Parathyroid adenoma (tissue), 2 donors: Measurements from ENCODE around the gene ANKLE1.

Source experiments
- H2AFZ ChIP-seq: fragments of 300-600 bp; sonication (generic); one replicate; pipeline ENCODE4 v1.7.0; 2017; ENCODE audit warnings: antibody characterized with exemption, mild to moderate bottlenecking
- H3K27ac ChIP-seq: fragments of 300-600 bp; sonication (generic); one replicate; pipeline ENCODE4 v1.7.0; 2017
- H3K27me3 ChIP-seq: fragments of 300-600 bp; sonication (generic); one replicate; pipeline ENCODE4 v1.7.0; 2017; ENCODE audit warnings: low read length; ENCODE audit not compliant: control insufficient read depth, insufficient read depth
- H3K36me3 ChIP-seq: fragments of 300-600 bp; sonication (generic); one replicate; pipeline ENCODE4 v1.7.0; 2017; ENCODE audit warnings: low read length; ENCODE audit not compliant: control insufficient read depth, insufficient read depth
- H3K4me1 ChIP-seq: fragments of 300-600 bp; sonication (generic); one replicate; pipeline ENCODE4 v1.7.0; 2017; ENCODE audit warnings: control low read depth
- H3K4me2 ChIP-seq: fragments of 300-600 bp; sonication (generic); one replicate; pipeline ENCODE4 v1.7.0; 2017; ENCODE audit warnings: low read length
- H3K4me3 ChIP-seq: fragments of 300-600 bp; sonication (generic); one replicate; pipeline ENCODE4 v1.7.0; 2017; ENCODE audit warnings: low read depth, low read length
- H3K79me2 ChIP-seq: fragments of 300-600 bp; sonication (generic); one replicate; pipeline ENCODE4 v1.7.0; 2017; ENCODE audit warnings: control low read depth
- H3K9ac ChIP-seq: fragments of 300-600 bp; sonication (generic); one replicate; pipeline ENCODE4 v1.7.0; 2017; ENCODE audit warnings: mild to moderate bottlenecking
- H3K9me3 ChIP-seq: fragments of 300-600 bp; sonication (generic); one replicate; pipeline ENCODE4 v1.7.0; 2017; ENCODE audit warnings: low read length; ENCODE audit not compliant: control insufficient read depth
- TF ChIP-seq, protein P1 (sequence below): fragments of 300-600 bp; sonication (generic); IDR thresholded peaks from one replicate; pipeline ENCODE4 v1.7.0; 2017; ENCODE audit warnings: antibody characterized with exemption, mild to moderate bottlenecking
- donor health status: primary hyperparathyroidism.

The ANKLE1 gene

DNA sequence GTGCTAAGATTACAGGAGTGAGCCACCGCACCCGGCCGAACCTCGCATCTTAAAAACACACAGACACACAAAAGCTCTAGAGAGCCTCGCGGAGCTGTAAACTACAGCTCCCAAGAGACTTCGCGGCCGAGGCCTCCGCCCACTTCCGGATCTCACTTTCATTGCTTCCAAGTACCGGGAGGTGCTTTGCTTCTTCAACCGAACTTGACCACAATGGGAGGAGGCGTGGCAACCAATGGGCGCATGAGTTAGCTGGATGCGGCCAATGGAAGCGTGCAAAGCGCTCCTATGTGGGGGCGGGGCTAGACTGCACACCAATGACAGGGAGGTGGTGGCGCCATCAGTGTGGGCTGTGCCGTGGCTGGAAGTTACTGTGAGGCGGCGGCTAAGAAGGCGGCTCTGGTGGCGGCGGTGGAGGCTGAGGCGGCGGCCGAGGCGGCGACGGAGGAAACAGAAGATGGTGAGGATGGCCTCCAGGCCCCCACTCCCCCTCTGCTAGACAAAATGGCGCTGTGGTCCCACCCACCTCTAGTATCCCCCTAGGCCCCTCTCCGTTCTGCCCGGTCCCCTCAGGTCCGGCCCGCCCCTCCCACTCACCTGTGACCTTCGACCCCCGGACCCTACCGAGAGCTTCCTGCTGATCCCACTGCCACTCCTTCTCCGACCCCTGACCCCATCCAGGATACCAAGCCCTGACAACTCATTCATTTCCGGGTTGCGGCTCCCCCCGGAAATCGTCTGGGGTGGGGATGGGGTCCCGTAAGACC, 27.7 kb downstream of the ANKLE1 start, which contains the start of gene DDA1:
TSS of gene DDA1 (plus strand) at position 366 of the 767 bp plus-strand sequence. CDS start at position 458, 92 bp downstream.
- peak within 1 kb of the TSS; percentile 46 for H2AFZ ChIP-seq
- H3K79me2 ChIP-seq: peaks cover 20% of the 10 kb centered on the region
- no peaks in the 10 kb centered on the region for H3K36me3 ChIP-seq
- H3K4me2 ChIP-seq: peak within 1 kb of the TSS; percentile 94
- no peaks in the 10 kb centered on the region for H3K9me3 ChIP-seq
- H3K4me3 ChIP-seq: peak within 1 kb of the TSS; percentile 93
- TF ChIP-seq, protein P1, sequence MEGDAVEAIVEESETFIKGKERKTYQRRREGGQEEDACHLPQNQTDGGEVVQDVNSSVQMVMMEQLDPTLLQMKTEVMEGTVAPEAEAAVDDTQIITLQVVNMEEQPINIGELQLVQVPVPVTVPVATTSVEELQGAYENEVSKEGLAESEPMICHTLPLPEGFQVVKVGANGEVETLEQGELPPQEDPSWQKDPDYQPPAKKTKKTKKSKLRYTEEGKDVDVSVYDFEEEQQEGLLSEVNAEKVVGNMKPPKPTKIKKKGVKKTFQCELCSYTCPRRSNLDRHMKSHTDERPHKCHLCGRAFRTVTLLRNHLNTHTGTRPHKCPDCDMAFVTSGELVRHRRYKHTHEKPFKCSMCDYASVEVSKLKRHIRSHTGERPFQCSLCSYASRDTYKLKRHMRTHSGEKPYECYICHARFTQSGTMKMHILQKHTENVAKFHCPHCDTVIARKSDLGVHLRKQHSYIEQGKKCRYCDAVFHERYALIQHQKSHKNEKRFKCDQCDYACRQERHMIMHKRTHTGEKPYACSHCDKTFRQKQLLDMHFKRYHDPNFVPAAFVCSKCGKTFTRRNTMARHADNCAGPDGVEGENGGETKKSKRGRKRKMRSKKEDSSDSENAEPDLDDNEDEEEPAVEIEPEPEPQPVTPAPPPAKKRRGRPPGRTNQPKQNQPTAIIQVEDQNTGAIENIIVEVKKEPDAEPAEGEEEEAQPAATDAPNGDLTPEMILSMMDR: no peak
- H3K9ac ChIP-seq: peak within 1 kb of the TSS; percentile 77
- H3K27me3 ChIP-seq: no peaks in the 10 kb centered on the region
- H3K27ac ChIP-seq: peak within 1 kb of the TSS; percentile 72
- peaks cover 9% of the 10 kb centered on the region for H3K4me1 ChIP-seq

DNA sequence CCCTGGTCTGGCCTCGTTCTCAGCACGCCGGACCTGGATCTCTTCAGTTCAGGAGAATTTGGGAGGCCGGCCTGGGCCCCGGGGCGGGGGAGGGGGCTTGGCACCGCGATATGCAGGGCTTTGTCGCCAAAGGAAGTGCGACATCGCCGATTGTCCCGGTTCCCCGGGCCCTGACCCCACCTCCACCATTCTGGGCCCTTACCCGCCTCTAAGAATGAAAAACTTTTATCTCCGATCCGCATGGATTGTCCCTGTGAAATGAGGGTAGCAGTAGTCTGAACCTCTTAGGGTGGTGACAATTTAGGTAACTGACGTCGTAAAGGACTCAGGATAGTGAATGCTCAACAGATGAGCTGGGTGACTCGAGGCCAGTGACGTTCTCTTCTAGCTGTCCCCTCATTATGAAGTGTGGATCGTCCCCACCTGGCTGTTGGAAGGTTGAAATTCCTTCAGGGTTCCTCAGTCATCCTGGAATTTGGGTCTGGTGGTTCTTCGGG, 28.3 kb downstream of the ANKLE1 start:
- Histone ChIP-seq H2AFZ (peak overlapping the region; percentile 46), H3K79me2 (peaks cover 20% of the 10 kb centered on the region), H3K4me1 (peaks cover 3% of the 10 kb centered on the region), H3K36me3 (no peaks in the 10 kb centered on the region), H3K9ac (peak overlapping the region; percentile 77), H3K27ac (peak overlapping the region; percentile 72), H3K9me3 (no peaks in the 10 kb centered on the region), H3K4me2 (peak overlapping the region; percentile 94), H3K27me3 (no peaks in the 10 kb centered on the region), H3K4me3 (peak overlapping the region; percentile 93)
- TF ChIP-seq, protein P1: no peak

DNA sequence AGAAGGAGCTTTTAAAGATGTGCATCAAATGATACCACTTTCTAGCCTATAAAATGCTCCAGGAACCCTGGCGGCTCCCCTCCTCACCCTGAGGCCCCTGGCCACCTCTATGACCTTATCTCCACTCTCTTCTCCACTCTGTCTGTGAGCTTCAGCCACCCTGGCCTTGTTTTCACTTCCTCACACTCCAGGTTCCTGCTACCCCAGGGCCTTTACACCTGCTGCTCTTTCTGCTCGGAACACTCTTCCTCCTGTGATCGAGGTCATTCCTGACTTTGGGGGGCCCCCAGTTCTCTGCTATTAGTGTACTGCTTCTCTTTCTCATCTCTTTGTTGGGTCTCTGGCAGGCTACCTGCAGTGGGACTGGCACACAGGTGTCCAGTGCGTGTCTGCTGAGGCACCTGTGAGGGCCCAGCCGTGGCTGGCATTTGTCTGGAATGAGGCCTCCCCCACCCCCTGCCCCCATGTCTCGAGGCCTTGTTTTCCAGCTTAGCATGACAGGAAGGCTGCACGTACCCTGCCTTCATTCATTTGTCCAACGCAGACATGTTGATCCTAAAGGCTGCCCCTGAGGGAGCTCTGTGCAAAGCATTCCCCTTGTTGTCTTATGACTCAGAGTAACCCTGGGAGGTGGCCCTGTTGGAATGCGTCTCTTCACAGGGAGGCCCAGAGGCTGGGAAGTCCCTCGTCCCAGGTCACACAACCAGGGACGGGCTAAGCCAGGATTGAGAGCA, 29.9 kb downstream of the ANKLE1 start:
- H3K4me2 ChIP-seq: no peak overlapping the region
- no peaks in the 10 kb centered on the region for H3K27me3 ChIP-seq
- peaks cover 3% of the 10 kb centered on the region for H3K4me1 ChIP-seq
- peaks cover 20% of the 10 kb centered on the region for H3K79me2 ChIP-seq
- H3K27ac ChIP-seq: no peak overlapping the region
- H3K36me3 ChIP-seq: no peaks in the 10 kb centered on the region
- H3K4me3 ChIP-seq: no peak overlapping the region
- TF ChIP-seq, protein P1: no peak
- H2AFZ ChIP-seq: no peak overlapping the region
- H3K9ac ChIP-seq: no peak overlapping the region
- no peaks in the 10 kb centered on the region for H3K9me3 ChIP-seq

DNA sequence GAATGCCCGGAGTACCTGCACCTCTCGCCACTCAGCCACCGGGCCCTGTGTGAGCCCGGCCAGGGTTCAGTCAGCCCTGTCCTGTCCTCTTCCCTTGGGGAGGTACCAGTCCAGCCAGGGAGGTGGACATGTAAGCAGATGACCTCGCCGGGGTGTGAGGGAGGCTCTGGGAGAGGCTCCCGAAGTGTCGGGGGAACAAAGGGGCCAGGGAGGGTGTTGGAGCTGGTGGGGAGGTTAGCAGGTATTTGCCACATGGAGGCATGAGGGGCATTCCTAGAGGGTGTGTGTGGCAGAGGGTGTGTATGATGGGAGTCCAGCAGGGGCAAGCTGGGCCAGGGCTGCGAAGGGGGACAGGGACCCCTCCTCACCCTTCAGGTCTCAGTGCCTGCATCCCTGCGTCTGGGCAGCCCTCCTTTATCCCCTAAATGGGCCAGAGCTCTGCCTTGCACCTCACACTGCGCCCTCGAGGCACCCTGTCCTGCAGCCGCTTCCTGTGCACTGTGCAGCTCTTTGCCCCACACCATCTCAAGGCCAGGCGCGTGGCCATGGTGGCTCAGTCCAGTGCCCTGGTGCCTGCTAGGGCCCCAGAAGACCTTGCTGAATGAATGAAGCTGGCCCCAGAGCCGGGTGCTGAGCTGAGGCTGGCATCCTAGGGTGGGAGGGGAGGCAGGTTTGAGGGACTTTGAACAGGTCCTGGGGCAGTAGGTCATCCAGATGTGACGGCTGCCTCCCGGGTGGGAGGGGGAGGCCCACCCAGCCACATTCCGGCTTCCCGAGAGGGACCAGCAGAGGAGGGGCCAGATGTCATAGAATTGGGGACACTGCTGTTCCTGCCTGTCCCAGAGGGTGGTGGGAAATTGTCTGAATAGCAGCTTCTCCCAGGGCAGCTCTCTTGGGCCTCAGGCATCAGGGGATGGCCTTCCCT, 30.8 kb downstream of the ANKLE1 start:
- TF ChIP-seq, protein P1: no peak
- peaks cover 3% of the 10 kb centered on the region for H3K4me1 ChIP-seq
- H3K4me2 ChIP-seq: no peak overlapping the region
- peaks cover 20% of the 10 kb centered on the region for H3K79me2 ChIP-seq
- no peaks in the 10 kb centered on the region for H3K27me3 ChIP-seq
- H3K4me3 ChIP-seq: no peak overlapping the region
- no peak overlapping the region for H3K27ac ChIP-seq
- H3K9ac ChIP-seq: no peak overlapping the region
- H3K36me3 ChIP-seq: no peaks in the 10 kb centered on the region
- H3K9me3 ChIP-seq: no peaks in the 10 kb centered on the region
- H2AFZ ChIP-seq: no peak overlapping the region
